ENCODE measurements around the gene HES3.

HES3 gene

GRCh38 chr1:6281511-6282402 lies 37.8 kb downstream of the HES3 start:
- no peak for DNase-seq

- no peak for DNase-seq
Observed at GRCh38 chr1:6282577-6283270, 38.7 kb downstream of the HES3 start.

- DNase-seq, result no peak
Observed at GRCh38 chr1:6285336-6285735, 41.4 kb downstream of the HES3 start.

- DNase-seq, result no peak
Observed at GRCh38 chr1:6286266-6286665, 42.3 kb downstream of the HES3 start.

GRCh38 chr1:6287029-6287428 lies 43.0 kb downstream of the HES3 start:
- no peak for DNase-seq

GRCh38 chr1:6287431-6287886 lies 43.5 kb downstream of the HES3 start:
- DNase-seq, result no peak

GRCh38 chr1:6288026-6288425 lies 44.0 kb downstream of the HES3 start:
- DNase-seq, result no peak

- DNase-seq, result no peak
Observed at GRCh38 chr1:6288665-6289064, 44.7 kb downstream of the HES3 start.

GRCh38 chr1:6292102-6292501 lies 48.1 kb downstream of the HES3 start:
- DNase-seq, result no peak

GRCh38 chr1:6294080-6294889 lies 50.3 kb downstream of the HES3 start:
- no peak for DNase-seq

GRCh38 chr1:6294890-6295556 lies 51.0 kb downstream of the HES3 start:
- no peak for DNase-seq

Measured in fibroblast of upper back skin (primary cell).